HEK293T (cell line): Measurements from ENCODE around the gene MECP2.

Experiments
- CTCF ChIA-PET: fragments of 350-600 bp; formaldehyde crosslinking; extraction: SDS; loops from one replicate; lab custom pipeline; 2021; ENCODE audit warnings: antibody characterized with exemption, inconsistent platforms; lab: Yijun Ruan, JAX
- POLR2A ChIA-PET: fragments of 350-600 bp; formaldehyde crosslinking; extraction: SDS; loops from one replicate; lab custom pipeline; 2020; ENCODE audit warnings: antibody characterized with exemption, inconsistent platforms; lab: Yijun Ruan, JAX
- DNase-seq: peaks from one replicate; pipeline ENCODE4 v3.0.0; 2012; ENCODE audit warnings: mixed read lengths; ENCODE audit errors: extremely low spot score
- ARNT ChIP-seq: fragments of 450-650 bp; IDR thresholded peaks from 2 replicates; pipeline ENCODE4 v1.6.1; 2017; ENCODE audit warnings: mild to moderate bottlenecking
- BHLHE40 ChIP-seq: fragments of 450-650 bp; IDR thresholded peaks from 2 replicates; pipeline ENCODE4 v1.6.1; 2016; ENCODE audit warnings: mild to moderate bottlenecking, moderate library complexity, borderline replicate concordance
- CTBP1 ChIP-seq: fragments of 450-650 bp; IDR thresholded peaks from 2 replicates; pipeline ENCODE4 v1.6.1; 2016; ENCODE audit warnings: borderline replicate concordance
- ELF4 ChIP-seq: fragments of 450-650 bp; IDR thresholded peaks from 2 replicates; pipeline ENCODE4 v1.6.1; 2017; ENCODE audit warnings: antibody characterized with exemption
- FOXA1 ChIP-seq: fragments of 450-650 bp; IDR thresholded peaks from 2 replicates; pipeline ENCODE4 v1.6.1; 2016; ENCODE audit warnings: mild to moderate bottlenecking
- FOXK2 ChIP-seq: fragments of 450-650 bp; IDR thresholded peaks from 2 replicates; pipeline ENCODE4 v1.6.1; 2016; ENCODE audit warnings: mild to moderate bottlenecking
- FOXM1 ChIP-seq: fragments of 450-650 bp; IDR thresholded peaks from 2 replicates; pipeline ENCODE4 v1.6.1; 2017; ENCODE audit warnings: mild to moderate bottlenecking, borderline replicate concordance
- HDGF ChIP-seq: fragments of 450-650 bp; IDR thresholded peaks from 2 replicates; pipeline ENCODE4 v1.6.1; 2017; ENCODE audit warnings: antibody characterized with exemption, borderline replicate concordance
- L3MBTL2 ChIP-seq: fragments of 450-650 bp; conservative IDR thresholded peaks from 2 replicates; pipeline ENCODE4 v1.6.1; 2016; ENCODE audit warnings: mild to moderate bottlenecking
- LEF1 ChIP-seq: fragments of 450-650 bp; IDR thresholded peaks from 2 replicates; pipeline ENCODE4 v1.6.1; 2017; ENCODE audit warnings: mild to moderate bottlenecking, borderline replicate concordance
- NFRKB ChIP-seq: fragments of 450-650 bp; IDR thresholded peaks from 2 replicates; pipeline ENCODE4 v1.6.1; 2016; ENCODE audit warnings: mild to moderate bottlenecking, moderate library complexity
- SP1 ChIP-seq: fragments of 450-650 bp; IDR thresholded peaks from 2 replicates; pipeline ENCODE4 v1.6.1; 2017
- SUZ12 ChIP-seq: fragments of 450-650 bp; IDR thresholded peaks from 2 replicates; pipeline ENCODE4 v1.6.1; 2016; ENCODE audit warnings: mild to moderate bottlenecking
- TARDBP ChIP-seq: fragments of 450-650 bp; IDR thresholded peaks from 2 replicates; pipeline ENCODE4 v1.6.1; 2016
- ZNF384 ChIP-seq: fragments of 450-650 bp; IDR thresholded peaks from 2 replicates; pipeline ENCODE4 v1.6.1; 2016
- TF ChIP-seq, protein P1 (sequence below): fragments of 450-650 bp; IDR thresholded peaks from 2 replicates; pipeline ENCODE4 v1.6.1; 2016

Gene MECP2

DNA sequence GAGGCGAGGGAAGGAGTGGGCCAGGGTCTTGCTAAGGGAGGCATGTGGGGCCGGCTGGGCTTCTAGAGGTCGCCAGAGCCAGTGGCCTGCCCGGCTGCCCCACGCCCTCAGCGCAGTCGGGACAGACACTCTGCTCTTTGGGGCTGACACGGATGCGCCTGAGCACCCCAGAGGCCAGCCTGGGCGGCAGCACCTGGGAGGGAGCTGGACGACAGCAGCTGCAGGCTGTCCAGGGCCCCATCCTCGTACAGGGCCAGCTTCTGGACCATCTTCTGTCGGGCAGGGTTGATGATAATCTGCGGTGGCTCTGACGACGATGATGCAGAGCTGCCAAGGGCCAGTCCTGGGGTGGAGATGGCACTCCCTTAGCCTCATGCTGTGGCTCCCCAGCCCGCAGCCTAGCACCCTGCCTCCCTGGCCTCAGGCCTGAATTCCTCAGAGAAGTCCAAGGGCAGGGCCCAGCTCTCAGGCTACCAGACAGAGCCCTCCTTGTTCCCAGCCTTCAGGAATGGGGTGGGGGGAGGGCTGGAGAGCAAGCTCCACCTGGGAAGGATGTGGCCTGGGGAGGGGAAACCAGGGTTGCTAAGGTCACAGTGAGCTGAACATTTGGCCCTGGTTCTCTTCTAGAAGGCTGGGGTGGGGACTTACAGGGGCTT lies 85.1 kb downstream of the MECP2 start:
- DNase-seq = no peak
- POLR2A ChIA-PET = interaction anchor here (0.7 to 1.8 kb wide), 4 partner anchors 8 to 84 kb away, joined by 3 to 7 read pairs (median 4); partner anchors contain the start of gene HCFC1
- CTCF ChIA-PET = interaction anchor here (0.8 to 3.0 kb wide), 14 partner anchors 9 to 361 kb away, joined by 3 to 13 read pairs (median 4); partner anchors contain the start of genes HCFC1 and TMEM187
- TF ChIP-seq ARNT = no peak

DNA sequence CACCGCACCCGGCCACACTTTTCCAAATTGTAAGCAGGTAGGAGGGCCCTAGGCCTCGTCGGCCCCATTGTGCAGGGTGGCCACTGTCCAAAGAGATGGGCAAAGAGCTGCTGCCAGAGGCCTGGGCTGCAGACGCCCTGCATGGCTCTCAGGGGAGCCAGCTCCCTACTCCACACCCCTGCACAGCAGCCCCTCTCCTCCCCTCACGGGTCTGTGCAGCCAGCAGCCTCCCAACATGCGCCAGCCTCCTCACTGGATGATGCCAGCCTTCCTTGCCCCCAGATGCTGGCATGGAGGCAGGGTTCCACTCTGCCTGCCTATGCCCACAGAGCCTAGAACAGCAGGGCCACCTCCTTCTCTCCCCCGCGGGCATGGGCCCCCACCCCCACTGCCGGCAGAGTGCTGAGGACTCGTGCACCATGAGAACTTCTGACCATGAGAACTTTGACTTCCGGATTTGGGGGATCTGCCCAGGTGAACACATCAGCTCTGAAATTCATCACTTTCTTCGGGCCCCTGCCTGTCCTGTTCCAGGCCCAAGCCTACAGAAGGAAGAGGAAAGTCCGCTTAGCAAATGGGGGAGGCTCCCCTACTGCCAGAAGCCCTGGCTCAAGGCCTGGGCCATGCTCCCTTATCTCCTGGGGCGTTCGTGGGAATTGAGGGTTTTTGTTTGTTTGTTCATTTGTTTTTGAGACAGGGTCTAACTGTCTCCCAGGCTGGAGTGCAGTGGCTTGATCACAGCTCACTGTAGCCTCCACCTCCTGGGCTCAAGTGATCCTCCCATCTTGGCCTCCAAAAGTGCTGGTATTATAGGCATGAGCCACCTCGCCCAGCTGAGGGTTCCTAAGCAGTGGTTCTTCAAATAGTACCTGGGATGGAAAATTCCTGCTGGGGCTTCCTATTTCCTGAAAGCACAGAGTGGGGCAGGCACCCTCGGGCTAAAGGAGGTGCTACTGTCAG lies 85.9 kb downstream of the MECP2 start:
- no peak for DNase-seq
- POLR2A ChIA-PET = interaction anchor here (1.0 kb wide), 1 partner anchor 9 kb away, joined by 3 read pairs; no protein-coding TSS in a partner anchor
- TF ChIP-seq SUZ12 (no peak), ARNT (no peak), TARDBP (no peak), L3MBTL2 (no peak), NFRKB (no peak), FOXA1 (no peak), FOXK2 (no peak)
- TF ChIP-seq, protein P1, sequence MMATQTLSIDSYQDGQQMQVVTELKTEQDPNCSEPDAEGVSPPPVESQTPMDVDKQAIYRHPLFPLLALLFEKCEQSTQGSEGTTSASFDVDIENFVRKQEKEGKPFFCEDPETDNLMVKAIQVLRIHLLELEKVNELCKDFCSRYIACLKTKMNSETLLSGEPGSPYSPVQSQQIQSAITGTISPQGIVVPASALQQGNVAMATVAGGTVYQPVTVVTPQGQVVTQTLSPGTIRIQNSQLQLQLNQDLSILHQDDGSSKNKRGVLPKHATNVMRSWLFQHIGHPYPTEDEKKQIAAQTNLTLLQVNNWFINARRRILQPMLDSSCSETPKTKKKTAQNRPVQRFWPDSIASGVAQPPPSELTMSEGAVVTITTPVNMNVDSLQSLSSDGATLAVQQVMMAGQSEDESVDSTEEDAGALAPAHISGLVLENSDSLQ = no peak
- CTCF ChIA-PET = interaction anchor here (1.6 to 2.7 kb wide), 2 partner anchors 18 to 26 kb away, joined by 4 to 13 read pairs; no protein-coding TSS in a partner anchor

DNA sequence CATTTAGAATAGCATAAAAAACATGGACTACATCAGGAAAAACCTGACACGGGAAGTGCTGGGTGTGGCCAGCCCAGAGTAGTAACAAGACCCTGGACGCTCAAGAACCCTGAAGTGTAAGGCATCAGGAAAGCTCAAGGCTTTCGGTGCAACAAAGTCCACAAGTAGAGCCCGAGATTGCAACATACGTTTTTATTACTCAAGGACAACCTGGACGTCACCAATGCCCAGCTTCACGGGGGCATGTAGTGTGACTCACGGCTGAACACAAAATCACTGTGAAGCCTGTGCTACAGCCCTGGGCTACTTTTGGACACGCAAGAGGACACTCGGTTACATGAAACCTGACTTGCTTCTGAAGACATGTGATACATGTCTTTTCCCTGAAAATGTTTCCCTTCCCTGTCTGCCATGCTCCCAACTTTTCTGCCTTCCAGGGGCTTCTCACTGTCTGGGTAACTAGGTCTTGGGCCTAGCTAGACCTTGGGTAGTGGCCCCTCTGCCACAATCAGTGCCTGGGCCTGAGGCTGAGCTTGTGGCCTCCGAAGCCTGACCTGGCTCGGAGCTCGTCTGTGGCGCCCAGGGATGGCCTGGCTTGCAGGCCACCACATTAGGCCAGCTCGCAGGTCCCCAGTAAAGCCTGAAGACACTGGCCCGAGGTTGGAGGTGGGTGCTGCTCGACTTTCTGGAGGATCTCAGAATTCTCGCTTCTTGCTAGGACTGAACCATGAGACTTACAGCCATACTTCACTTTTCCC lies 87.0 kb downstream of the MECP2 start:
- ChIA-PET CTCF (no interaction called here), POLR2A (interaction anchor here (0.9 kb wide), 1 partner anchor 15 kb away, joined by 3 read pairs; no protein-coding TSS in a partner anchor)
- DNase-seq = no peak
- TF ChIP-seq FOXK2 (no peak), ZNF384 (no peak), SUZ12 (no peak), NFRKB (no peak), ELF4 (no peak), LEF1 (no peak), FOXM1 (no peak), FOXA1 (no peak), BHLHE40 (no peak), CTBP1 (no peak), ARNT (no peak), SP1 (no peak), L3MBTL2 (no peak), TARDBP (no peak), HDGF (no peak)
- TF ChIP-seq, protein P1 = no peak

DNA sequence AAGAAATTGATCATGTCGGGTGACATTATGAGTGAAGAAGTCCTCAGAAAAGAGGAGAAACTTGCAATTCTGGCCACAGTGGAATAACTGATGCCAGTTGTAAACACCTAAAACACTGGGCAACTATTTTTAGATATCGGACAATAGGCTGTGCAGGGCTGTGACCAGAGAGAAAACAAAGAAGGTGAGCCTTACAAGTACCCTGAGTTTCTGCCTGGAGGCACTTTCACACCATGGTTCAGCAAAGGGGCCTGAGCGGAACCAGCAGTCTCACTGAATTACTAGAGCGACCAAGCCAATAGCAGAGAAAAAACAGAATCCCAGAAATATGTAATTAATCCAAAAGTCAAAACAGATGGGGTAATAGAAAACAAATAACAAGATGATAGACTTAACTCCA lies 89.0 kb downstream of the MECP2 start:
- TF ChIP-seq HDGF (no peak), SUZ12 (no peak), SP1 (no peak), TARDBP (no peak), FOXK2 (no peak), CTBP1 (no peak), ZNF384 (no peak)
- TF ChIP-seq, protein P1 = no peak
- no peak for DNase-seq
- ChIA-PET POLR2A (no interaction called here), CTCF (no interaction called here)

DNA sequence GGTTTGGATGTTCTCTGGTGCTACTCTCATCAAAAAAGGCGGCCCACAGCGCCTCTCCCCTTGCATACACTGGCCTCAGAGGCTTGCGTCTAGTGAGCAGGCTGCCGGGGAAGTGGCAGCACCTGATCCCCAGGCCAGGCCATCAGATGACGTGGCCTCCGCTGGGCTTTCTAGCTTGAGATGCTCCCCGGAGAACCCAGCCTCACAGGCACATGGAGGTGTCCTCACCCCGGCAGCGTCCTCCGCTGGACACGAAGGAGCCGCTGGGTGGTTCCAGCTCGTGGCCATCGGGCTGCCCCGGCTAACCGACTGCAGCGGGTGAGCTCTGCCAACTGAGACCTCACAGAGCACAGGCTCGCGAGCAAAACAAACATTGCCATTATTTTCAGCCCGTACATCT lies 90.6 kb downstream of the MECP2 start:
- TF ChIP-seq HDGF (no peak), SP1 (no peak)
- no peak for DNase-seq
- ChIA-PET POLR2A (no interaction called here), CTCF (no interaction called here)

DNA sequence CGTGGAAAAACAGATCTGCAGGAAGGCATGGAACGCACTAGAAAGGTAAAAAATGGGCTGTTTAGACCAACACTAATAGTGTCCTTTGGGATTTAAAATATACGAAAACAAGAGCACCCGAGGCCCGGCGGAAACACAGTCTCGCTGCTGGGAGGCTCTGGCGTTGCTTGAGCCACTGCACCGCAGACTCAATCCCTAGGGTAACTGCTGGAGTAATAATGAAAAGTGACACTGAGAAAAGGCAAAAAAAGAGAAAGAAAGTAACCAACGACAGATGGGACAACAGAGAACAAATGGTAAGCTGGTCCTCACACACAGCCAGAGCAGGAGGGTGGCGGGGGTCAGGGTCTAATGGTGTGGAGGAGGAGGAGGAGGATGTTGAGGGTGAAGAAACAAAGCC lies 93.2 kb downstream of the MECP2 start:
- POLR2A ChIA-PET = interaction anchor here (0.8 kb wide), 1 partner anchor 33 kb away, joined by 3 read pairs; no protein-coding TSS in a partner anchor
- TF ChIP-seq TARDBP (no peak), BHLHE40 (no peak), LEF1 (no peak), SP1 (no peak), ELF4 (no peak), ARNT (no peak), FOXA1 (no peak), SUZ12 (no peak), FOXM1 (no peak), FOXK2 (no peak), CTBP1 (no peak), ZNF384 (no peak), L3MBTL2 (no peak), NFRKB (no peak), HDGF (no peak)
- TF ChIP-seq, protein P1 = no peak
- DNase-seq = no peak
- CTCF ChIA-PET = interaction anchor here (2.4 kb wide), 1 partner anchor 9 kb away, joined by 11 read pairs; no protein-coding TSS in a partner anchor
